NCI-H748 (cell line): Measurements from ENCODE around the gene CTIF.

Experiments used
- DNase-seq: peaks from one replicate; lab custom pipeline; 2025; ENCODE audit not compliant: unreplicated experiment; lab: John Stamatoyannopoulos, UW

The CTIF gene

DNA sequence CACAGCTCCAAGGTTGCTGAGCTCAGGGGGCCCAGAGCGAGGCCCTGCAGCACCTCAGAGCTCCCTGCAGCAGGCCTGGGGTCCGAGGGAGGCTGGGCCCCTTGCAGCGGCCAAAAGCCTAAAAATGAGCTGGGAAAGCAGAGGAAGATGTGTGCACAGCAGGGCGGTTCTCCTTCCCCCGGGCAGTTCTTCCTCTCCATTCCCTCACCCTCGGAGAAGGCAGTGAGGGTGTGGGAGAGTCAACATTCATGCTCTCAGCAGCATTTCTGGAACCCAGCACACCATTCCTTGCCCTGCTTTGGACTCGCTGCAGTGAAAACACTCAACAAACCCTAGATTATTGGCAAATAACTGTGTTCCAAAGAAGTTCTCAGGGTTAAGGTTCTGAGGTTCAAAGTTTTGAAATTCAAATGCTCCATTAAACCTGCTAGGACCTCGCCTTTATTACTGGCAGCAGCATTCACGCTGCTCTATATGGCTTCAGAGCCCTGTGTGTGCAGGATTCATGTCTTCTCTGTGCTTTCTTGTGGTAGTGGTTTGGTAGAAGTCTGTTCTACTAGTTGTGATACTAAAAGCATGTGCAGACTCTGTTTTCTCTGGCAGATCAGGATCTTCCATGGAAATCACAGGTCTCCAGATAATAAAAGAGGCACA is 79.1 kb downstream of the CTIF start:
- DNase-seq, result no peak

DNA sequence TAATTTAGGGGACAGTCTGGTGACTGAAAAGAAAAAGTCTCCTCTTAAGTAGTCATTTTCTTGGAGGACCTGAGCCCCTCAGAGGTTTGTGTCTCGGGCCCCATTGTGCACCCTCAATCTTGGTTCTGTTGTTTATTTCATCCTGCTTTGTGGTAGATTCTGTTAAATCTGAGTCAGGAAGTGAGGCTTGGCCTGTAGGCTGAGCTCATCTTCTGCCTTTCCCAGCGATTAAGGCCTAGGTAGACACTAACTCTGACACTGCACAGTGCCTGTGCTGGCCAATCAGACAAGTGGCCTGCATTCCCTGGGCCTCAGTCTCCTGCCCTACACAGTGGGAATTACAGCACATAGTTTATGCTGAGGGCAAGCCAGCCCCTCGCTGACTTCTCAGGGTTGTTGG is 80.2 kb downstream of the CTIF start:
- DNase-seq, result no peak

DNA sequence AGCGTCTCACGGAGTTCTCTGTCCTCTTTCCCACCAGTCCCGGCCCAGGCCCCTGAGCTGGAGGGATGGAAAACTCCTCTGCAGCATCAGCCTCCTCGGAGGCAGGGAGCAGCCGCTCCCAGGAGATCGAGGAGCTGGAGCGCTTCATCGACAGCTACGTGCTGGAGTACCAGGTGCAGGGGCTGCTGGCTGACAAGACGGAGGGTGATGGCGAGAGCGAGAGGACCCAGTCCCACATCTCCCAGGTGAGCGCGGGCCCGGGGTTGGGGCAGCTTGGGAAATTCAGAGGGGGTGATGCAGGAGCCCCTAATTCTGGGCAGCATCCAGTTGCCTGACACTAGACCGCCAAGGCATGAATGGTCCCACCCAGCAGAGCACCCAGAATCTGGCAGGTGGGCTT is 80.7 kb downstream of the CTIF start:
- no peak for DNase-seq

DNA sequence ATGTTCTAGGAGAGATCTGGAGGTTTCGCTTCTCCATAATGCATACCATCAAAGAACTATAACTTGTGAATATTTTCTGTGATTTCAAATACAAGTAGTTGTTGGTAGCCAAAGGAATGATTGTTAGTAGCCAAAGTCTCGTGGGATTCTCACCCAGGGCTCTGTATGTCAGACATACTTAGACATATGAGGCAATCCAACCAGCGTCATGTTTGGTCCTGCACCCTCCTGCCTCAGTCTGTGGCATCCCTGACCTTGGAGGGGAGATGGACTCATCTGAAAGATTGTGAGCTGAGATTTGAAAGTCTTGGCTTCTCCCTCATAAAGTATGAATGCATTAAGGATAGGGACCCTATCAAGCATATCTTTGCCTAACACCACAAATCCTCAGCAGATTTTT is 81.2 kb downstream of the CTIF start:
- no peak for DNase-seq

DNA sequence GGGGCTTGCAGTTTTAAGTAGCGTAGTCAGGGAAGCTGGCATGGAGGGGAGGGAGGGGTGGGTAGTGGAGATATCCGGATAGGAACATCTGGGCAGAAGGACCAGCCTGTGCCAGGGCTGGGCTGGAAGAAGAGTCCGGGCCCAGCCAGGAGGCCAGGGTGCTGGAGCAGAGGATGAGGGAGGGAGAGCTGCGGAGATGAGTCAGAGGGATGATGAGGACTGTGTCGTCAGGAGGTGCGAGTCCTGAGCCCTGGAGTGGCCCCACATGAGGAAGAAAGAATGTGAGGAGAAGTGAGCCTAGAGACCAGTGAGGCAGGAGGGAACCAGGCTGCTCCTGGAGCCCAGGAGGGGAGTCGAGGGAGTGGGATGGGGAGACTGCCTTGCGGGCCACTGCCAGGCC is 82.4 kb downstream of the CTIF start:
- DNase-seq, result no peak

DNA sequence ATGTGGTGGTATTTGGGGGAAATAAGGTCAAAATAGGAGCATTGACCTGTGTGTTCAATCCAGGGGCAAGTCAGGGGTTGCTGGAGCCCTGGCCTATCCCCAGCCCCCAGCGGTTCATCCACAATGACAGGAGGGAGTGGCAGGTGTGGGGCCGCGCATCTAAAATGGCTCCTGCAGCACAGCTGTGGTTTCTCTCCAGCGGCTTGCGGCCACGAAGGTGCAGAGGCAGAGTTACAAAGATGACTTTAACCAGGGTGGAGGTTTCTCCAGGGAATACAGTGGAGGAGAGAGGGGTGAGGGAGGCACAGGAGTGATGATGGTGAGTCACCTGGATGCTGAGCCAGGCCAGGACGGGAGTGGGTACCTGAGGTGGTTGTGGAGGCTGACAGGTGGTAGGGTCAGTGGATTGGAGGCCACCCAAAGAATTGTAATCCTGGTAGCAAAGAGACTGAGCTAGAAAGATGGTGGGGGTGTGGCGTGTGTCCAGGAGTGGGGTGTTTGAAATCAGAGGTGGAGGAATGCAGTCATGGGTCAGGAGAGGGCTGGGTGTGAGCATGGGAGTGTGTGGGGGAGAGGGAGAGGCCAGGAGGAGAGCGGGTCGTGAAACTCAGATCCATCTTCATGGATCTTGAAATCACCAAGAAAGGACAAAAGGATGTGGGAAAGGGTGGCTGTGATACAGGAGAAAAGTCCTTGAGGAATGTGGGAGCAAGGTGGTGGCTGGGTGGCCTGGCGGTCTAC is 83.2 kb downstream of the CTIF start:
- DNase-seq, result no peak

DNA sequence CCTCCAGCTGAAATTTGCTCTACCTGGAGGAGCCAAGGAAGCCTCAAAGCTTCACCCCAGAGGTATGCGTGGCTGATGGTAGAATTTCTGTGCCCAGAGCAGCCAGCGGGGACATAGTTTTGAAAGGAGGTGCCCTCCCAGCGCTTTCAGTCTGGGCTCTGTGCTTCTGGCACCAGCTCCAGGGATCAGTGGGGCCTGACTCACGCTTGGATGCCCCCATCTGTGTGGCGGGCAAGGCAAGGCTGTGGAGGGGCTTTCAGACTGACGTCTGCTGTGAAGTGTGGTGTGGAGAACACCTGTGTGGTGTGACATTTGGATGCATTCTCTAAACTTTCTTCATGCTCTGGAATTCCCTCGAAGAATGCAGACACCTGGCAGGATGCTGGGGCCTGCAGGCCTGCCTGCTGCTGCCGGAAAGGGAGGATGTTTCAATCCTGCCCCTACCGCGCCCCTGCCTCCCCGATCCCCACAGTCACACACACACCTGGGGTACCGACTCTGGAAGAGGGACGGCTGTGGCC is 84.1 kb downstream of the CTIF start:
- no peak for DNase-seq

DNA sequence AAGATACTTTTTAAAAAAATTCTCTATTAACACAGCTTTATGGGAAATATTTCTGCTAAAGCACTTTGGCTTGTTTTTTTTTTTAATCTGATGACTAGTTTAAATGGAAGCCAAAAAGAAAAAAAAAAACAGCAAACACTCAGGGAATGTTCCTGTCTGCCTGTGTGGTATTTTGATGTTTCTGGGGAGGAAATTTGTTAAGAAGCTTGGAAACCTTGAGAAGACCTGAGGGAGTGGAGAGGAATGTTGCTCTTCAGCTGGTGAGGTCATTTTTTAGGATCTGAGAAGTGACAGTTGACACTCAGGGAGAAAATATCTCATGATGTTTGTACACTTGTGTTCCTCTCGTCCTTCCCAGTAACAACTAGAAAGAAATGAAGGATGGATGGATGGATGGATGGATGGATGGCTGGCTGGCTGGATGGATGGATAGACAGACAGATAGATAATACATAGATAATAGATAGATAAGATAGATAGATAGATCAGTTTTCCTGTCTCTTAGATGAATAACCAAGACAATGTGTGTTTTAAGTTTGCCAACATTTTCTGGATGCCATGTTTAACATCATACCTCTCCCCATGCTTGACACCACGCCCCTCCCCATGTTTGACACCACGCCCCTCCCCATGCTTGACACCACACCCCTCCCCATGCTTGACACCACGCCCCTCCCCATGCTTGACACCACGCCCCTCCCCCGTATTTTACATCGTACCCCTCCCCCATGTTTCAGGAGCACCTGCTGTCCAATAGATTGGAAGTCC is 84.8 kb downstream of the CTIF start:
- no peak for DNase-seq

DNA sequence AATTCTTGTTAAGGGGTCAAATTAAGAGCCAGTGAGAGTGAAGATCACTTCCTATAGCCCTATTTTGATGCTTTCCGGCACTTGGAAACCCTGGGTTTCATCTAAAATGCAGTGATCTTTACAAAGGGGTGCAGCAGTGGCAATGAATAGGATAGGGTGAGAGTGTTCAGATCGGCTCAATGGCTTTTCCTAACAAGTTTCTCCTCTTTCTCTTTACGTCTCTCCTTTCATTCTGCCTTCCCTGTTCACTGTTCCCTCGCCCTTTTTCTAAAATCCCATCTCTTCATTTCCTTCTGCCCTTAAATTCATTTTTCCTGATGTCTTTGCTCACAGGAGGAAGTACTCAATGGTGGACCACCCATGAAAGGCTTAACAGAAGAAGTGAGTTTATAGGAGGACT is 86.0 kb downstream of the CTIF start:
- no peak for DNase-seq

DNA sequence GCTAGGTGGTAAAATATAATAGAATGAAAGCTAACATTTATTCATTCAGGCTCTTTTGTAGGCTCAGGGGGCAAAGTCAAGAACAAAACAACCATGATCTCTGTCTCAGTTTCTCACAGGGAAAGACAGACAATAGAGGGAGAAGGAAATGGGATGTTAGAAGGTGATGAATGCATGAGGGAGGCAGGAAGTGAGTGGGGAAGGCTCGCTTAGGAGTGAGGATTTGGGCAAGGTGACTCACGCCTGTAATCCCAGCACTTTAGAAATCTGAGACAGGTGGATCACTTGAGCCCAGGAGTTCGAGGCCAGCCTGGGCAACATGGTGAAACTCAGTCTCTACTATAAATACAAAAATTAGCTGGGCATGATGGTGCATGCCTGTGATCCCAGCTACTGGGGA is 88.4 kb downstream of the CTIF start:
- DNase-seq, result no peak

DNA sequence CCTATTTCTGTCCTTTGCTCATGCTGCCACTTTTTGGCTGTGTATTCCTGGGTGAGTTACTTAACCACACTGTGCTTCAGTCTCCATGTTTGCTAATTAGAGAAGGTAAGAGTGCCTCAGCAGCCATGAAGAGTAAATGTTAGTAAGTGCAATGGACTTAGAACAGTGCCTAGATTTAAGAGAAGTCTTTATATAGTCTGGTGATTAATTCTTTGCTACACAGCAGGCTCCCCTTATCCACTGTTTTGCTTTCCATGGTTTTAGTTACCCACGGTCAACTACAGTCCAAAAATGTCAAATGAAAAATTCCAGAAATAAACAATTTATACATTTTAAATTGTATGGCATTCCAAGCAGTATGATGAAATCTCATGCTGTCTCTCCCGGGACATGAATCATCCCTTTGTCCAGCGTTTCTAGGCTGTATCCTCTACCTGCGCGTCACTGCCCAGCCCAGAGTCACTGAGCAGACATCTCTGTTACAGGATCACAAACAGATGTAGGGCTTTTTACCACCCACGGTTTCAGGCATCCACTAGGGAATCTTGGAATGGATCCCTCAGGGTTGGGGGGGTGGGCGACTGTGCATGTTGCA is 91.0 kb downstream of the CTIF start:
- DNase-seq, result no peak

DNA sequence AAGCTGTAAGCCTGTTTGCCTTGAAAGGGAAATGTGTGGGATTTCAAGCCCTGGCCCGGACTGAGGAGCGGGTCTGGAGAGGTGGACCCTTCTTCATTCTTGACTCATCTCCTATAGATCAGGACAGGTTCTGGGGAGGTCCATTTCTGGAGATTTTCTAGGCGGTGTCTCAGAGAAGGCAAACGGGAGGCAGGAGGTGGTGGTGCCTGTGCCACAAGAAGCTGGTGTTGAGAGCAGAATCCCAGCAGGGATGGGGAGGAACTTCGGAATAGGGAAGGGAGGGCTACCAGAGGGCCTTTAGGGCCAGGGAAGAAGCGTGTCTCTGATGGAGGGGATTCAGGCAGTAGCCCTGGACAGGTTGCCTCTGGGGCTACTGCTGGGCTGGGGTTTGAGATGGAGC is 93.0 kb downstream of the CTIF start:
- DNase-seq, result no peak

DNA sequence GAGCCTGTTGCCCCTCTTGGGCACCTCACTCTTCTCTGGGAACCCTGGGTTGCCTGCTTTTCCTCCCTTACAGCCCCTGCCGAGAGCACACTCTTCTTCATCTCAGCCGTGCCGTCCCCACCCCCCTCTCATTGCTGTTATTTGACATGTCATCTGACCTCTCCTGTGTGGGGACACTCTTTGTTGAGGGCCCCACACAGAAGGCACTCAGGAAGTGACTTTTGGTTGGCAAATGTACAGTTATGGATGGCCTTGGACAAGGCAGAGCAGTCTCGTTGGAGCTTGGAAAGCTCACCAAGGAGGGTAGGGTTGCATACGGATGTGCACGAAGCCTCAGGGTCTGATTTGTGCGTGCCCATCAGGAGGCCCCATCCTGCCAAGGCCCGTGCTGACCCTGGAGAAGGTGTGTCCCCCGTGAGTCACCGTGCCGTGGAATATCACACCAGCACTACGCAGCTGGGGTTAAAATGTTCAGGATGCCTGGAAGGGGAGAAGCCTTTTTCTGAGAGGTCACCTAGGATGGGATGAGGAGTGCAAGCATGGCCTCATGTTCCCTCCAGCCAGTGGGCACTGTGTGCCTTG is 93.9 kb downstream of the CTIF start:
- no peak for DNase-seq

DNA sequence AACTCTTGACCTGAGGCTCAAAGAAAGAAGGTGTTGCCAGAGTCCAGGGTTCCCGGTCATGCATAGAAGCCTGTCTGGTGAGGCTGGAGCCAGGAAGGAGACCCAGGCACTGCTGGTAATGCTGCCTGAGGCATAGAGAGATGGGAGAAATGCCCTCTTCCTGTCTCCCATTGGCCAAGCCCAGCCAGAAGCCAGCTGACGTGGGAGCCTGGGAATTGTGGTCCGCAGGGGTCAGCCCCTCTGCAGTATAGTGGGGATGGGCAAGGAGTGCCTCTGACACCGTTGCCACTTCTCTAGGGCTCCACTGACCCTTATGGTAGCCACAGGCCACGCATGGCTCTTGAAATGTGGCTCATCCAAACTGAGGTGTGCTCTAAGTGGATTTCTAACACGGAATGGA is 95.7 kb downstream of the CTIF start:
- no peak for DNase-seq

DNA sequence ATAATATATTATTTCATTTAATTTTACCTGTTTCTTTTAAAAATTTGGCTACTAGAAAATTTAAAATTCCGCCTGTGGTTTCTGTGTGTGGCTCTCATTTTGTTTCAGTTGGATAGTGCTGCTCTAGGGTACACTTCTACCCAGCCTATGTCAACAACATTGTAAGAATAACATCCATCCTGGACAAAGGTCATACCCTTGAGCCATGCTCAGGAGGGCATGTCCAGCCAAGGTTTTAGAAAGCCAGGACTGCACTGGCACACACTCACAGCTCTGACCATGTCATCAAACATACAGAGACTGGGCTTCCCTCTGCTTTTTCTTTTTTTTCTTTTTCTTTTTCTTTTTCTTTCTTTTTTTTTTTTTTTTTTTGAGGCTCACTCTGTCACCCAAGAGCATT is 96.1 kb downstream of the CTIF start:
- no peak for DNase-seq

DNA sequence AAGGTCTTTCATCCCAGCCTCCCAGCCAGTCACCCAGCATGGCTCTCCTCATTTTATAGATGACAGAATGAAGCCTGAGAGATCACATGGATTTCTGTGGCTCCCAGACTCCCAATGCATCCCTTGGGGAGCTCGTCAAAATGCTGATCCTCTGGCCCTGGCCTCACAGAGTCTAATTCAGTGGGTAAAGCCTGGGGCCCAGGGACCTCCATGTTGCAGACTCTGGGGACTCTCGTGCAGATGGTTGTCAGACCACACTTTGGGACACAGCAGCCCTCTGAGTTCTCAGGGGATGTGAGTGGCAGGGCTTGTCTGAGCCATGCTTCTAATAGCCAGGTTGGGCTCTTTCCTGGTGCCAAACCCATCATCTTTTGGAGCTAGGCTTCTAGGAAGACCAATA is 97.0 kb downstream of the CTIF start:
- DNase-seq, result no peak

DNA sequence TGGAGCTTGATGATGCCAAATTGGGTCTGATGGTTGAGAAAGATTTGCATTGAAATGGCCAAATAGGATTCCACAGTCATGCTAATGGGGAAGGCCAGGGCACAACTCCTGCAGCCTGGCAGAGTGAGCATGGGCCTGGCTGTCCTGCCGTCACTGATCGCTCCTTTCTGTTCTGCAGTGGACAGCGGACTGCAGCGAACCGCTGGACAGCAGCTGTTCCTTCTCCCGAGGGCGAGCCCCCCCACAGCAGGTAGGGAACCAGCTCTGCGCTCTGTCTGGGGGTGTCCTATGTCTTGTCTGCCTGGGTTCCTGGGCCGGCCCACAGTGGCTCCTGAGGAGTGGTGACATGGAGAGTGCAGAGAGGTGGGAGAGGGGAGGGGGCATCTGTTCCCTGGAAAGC is 97.6 kb downstream of the CTIF start:
- no peak for DNase-seq

DNA sequence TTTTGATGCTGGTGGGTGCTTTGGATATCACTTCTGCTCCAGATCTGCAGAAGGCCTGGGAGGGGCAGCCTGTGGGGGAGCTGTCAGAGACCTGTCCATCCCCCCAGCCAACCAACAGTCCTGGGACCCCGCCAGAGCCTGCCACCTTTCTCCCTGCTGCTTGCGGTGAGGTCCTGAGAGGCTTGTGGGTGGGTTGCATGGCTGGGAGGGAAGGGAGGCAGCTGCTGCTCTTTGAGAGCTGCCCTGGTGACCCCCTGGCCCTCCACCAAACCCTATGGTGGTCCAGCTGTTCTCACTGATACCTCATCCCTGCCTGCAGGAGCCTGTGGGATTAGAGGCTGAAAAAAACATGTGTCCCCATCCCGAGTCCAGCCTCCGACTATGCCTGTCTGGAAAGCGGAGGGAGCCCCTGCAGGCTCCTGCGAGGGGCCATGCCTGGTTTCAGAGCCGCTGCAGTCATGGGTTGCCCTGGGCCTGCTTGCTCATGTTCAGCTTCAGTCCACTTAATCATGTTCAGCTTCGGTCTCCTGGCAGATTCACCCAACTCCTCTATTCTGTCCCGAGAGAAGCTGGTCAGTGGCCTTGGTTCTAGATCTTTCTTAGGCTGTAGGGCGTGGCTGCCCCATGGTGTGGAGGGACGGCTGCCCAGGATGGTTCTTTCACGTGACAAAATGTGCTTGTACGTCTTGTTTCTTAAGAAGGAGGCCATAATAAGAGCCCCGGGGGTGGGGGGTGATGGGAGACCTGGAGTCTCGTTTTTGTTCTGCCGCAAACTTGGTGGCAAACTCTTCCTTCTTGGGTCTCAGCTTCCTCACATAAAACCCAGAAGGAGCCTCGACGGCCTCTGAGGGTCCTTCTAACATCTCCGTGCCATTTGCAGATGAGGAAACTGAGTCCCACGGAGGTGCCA is 98.5 kb downstream of the CTIF start:
- no peak for DNase-seq

DNA sequence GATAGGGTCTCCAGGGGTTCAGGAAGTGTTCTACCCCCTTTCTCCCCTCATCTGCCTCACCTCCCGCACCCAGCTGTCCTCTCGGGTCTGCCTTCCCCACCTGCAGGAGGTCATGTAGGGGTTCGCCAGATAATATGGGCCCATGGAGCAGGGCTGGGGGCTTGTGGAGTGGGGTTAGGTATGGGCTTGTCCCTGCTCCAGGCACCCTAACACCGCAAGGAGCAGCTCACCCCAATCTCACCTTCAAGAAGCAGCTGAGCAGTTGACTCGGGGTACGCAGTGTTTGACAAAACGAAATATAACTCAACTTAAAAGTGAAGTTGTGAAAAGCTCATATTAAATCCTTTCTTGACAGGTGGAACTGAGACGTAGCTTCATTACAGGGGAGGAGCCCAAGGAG is 99.6 kb downstream of the CTIF start:
- no peak for DNase-seq
